ENCODE results near the gene TANC1.

Gene TANC1

DNA sequence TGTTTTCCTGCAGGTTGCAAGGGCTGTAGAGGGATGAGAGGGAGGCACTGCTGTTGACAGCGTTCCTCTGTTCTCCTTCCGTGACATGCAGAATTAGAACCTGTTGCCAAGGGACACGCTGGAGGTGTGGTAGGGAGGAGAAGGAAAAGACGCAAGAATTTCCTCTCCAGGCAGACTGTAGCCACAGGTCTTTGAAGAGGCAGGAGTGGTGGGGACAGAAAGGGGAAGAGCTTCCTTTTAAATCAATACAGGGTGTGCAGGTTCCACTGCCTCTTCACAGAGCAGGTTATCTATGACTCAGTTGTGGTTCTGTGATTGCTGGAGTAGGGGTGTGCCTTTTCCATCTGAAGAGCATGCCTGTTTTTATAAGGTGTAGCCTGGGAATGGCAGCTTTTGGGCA, 185.0 kb downstream of the TANC1 start:
- Mint-ChIP-seq H3K4me1 (peaks cover 55% of the 10 kb centered on the region), H3K4me3 (peak overlapping the region in 1 of 3 experiments; percentile 20), H3K27me3 (ENCODE audit: low read depth) (no peaks in the 10 kb centered on the region), H3K9me3 (no peaks in the 10 kb centered on the region), H3K36me3 (ENCODE audit: low read depth) (peaks cover 37% of the 10 kb centered on the region), H3K27ac (peak overlapping the region in 1 of 3 experiments; percentile 84)
- TF ChIP-seq, protein P1, sequence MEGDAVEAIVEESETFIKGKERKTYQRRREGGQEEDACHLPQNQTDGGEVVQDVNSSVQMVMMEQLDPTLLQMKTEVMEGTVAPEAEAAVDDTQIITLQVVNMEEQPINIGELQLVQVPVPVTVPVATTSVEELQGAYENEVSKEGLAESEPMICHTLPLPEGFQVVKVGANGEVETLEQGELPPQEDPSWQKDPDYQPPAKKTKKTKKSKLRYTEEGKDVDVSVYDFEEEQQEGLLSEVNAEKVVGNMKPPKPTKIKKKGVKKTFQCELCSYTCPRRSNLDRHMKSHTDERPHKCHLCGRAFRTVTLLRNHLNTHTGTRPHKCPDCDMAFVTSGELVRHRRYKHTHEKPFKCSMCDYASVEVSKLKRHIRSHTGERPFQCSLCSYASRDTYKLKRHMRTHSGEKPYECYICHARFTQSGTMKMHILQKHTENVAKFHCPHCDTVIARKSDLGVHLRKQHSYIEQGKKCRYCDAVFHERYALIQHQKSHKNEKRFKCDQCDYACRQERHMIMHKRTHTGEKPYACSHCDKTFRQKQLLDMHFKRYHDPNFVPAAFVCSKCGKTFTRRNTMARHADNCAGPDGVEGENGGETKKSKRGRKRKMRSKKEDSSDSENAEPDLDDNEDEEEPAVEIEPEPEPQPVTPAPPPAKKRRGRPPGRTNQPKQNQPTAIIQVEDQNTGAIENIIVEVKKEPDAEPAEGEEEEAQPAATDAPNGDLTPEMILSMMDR (IDR thresholded peaks at IDR 0.05; ENCODE audit: unreplicated experiment in 3 of 3) = no peak

DNA sequence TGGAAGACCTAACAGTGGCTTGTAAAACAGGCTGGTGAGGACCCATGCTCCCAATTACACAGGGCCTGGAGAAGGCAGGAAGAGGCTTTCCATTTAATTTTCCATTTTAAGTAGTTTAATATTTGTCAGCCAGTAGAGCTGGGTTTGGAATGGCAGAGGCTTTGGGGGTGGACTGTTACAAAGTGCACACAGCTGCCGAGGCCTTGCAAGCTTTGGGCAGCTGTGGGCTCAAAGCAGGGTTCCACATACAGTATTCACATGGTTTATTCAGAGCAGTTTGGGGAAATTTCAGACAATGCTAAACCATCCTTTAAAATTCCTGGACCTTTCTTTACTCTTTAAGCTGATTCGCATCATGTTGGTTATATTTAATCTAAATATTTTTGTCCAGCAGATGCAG, 185.5 kb downstream of the TANC1 start:
- no peaks in the 10 kb centered on the region for H3K27me3 Mint-ChIP-seq (ENCODE audit: low read depth)
- H3K4me3 Mint-ChIP-seq = peak overlapping the region in 1 of 3 experiments; percentile 20
- TF ChIP-seq, protein P1 (IDR thresholded peaks at IDR 0.05; ENCODE audit: unreplicated experiment in 3 of 3) = no peak
- peaks cover 38% of the 10 kb centered on the region for H3K36me3 Mint-ChIP-seq (ENCODE audit: low read depth)
- H3K27ac Mint-ChIP-seq = peak overlapping the region in 1 of 3 experiments; percentile 84
- H3K9me3 Mint-ChIP-seq = no peaks in the 10 kb centered on the region
- peaks cover 55% of the 10 kb centered on the region for H3K4me1 Mint-ChIP-seq

DNA sequence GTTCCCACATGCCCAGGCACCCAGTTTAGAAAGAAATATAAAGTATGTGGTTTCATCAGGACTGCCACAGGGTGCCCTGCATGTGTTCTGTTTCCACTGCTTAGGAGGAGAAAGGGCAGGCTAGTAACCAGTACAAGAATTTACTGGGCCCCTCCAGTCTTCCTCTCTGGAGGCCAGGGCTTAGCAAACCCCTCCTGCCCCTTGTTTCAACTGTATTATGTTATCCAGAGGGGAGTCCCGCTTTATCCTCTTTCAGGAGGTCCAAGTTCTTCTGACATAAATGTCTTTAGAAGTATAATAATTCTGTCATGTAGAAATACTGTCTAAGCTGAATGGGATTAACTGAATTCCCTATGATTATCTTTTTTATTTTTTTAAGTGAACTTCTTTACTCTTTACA, 185.9 kb downstream of the TANC1 start:
- Mint-ChIP-seq H3K27me3 (ENCODE audit: low read depth) (no peaks in the 10 kb centered on the region), H3K4me3 (no peak overlapping the region), H3K27ac (peak overlapping the region in 1 of 3 experiments; percentile 70), H3K36me3 (ENCODE audit: low read depth) (peaks cover 40% of the 10 kb centered on the region), H3K4me1 (peaks cover 55% of the 10 kb centered on the region), H3K9me3 (no peaks in the 10 kb centered on the region)
- TF ChIP-seq, protein P1 (IDR thresholded peaks at IDR 0.05; ENCODE audit: unreplicated experiment in 3 of 3) = no peak

DNA sequence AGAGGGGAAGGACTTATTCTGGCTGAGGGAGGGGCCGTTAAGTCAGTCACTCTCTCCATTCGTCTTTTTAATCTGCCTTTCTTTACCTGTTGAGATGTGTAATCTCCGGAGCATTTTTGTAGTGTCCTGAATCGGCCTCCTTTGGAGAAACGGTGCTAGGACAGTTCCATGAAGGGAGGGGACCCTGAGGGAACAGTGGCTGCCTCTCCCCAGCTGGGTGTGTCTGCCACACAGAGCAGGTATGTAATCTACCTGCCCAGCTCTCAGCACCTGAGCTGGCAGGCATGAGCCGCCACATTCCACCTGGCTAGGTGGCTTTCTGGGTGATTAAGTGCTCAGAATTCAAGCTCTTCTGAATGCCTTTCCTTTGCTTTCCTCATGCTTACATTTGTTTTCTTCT, 186.9 kb downstream of the TANC1 start:
- peak overlapping the region in 1 of 3 experiments; percentile 70 for H3K27ac Mint-ChIP-seq
- no peaks in the 10 kb centered on the region for H3K9me3 Mint-ChIP-seq

DNA sequence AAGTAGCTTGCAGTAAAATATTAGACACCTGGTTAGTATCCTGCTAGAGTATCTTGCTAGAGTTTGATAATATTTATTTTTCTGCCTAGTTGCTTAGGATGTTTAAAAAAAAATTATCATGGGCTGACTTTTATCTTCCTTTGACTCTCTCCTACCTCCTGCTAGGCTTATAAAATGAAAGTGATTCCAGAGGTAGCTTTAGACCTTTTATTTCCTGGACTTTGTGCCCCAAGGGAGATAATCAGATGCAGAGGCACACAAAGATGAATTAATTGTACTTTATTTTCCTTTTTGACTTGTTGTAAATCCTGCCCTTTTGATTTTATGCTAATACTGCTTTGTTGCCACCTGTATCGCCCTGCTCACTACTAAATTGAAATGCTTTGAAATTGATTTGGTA, 187.4 kb downstream of the TANC1 start:
- no peaks in the 10 kb centered on the region for H3K27me3 Mint-ChIP-seq (ENCODE audit: low read depth)
- no peak overlapping the region for H3K4me3 Mint-ChIP-seq
- H3K4me1 Mint-ChIP-seq = peaks cover 60% of the 10 kb centered on the region
- no peaks in the 10 kb centered on the region for H3K9me3 Mint-ChIP-seq
- H3K36me3 Mint-ChIP-seq (ENCODE audit: low read depth) = peaks cover 49% of the 10 kb centered on the region
- peak overlapping the region in 1 of 3 experiments; percentile 70 for H3K27ac Mint-ChIP-seq
- TF ChIP-seq, protein P1 (IDR thresholded peaks at IDR 0.05; ENCODE audit: unreplicated experiment in 3 of 3) = no peak

More for the DNA sequence above, 186.9 kb downstream of the TANC1 start:
- no peaks in the 10 kb centered on the region for H3K27me3 Mint-ChIP-seq (ENCODE audit: low read depth)
- H3K4me3 Mint-ChIP-seq = peak overlapping the region in 1 of 3 experiments; percentile 35
- TF ChIP-seq, protein P1 (IDR thresholded peaks at IDR 0.05; ENCODE audit: unreplicated experiment in 3 of 3) = no peak
- peaks cover 56% of the 10 kb centered on the region for H3K4me1 Mint-ChIP-seq
- H3K36me3 Mint-ChIP-seq (ENCODE audit: low read depth) = peaks cover 44% of the 10 kb centered on the region

DNA sequence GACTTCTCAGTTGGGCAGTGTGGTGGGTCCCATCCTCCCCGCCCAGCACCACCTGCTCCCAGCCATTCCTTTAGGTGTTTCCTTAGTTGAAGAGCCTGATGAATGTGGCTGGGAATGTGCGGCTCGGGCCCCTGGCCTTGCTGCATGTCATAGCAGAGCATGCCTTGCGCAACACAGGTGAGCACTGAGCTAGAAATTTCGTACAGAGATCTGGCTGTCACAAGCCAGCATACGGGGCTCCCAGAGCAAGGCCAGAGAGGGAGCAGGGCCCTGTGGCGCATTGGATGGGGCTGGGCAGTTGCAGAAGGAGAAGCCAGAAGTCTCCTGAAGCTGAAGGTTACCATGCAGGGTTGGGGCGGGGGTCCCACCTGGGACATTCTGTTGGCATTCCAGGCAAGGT, 188.4 kb downstream of the TANC1 start:
- Mint-ChIP-seq H3K9me3 (no peaks in the 10 kb centered on the region), H3K36me3 (ENCODE audit: low read depth) (peaks cover 51% of the 10 kb centered on the region), H3K4me3 (no peak overlapping the region), H3K4me1 (peaks cover 60% of the 10 kb centered on the region), H3K27me3 (ENCODE audit: low read depth) (no peaks in the 10 kb centered on the region), H3K27ac (peak overlapping the region in 1 of 3 experiments; percentile 70)
- TF ChIP-seq, protein P1 (IDR thresholded peaks at IDR 0.05; ENCODE audit: unreplicated experiment in 3 of 3) = no peak
